HG03175 (cell line): ENCODE data around the gene ADI1.
A peak's percentile ranks its signal among the peaks of the same experiment; 100 is the strongest.
"Not testable (repeated sequence)": the region's sequence is repeated elsewhere in the genome, so short reads cannot be mapped to it uniquely, and the experiment has no call there.

Source experiments
- ATAC-seq: cut with Tn5 transposase; IDR thresholded peaks from one replicate; pipeline ENCODE4 v1.9.1; 2021; ENCODE audit warnings: mild to moderate bottlenecking, moderate library complexity; ENCODE audit not compliant: unreplicated experiment

The ADI1 gene

DNA sequence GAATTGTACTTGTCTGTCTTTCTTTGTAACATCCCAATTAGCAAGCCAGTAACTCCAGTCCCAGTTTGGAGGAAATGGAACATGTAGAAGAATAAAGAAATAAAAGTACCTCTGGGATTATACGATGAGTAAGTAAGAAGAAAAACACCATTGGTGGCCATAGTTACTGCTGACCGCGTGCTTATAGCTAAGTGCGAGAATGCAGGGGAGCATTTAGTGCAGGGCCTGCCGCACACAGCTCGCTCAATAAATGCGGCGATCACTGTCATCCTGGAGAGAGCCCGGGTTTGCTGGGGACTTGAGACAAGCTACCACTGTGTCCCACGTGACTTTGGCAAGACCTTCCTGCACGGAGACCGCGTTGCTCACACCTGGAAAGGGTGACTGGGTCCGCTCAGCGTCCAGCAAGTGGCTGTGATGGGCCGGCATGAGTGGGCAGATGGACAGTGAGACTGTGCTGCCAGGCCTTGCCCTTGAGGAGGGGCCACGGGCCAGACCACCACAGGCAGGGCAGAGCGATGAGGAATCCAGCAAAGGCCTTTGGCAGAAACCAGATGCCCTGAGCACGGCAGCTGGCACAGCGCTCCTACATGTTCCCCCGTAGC is 54.8 kb downstream of the ADI1 start:
- no peak for ATAC-seq

DNA sequence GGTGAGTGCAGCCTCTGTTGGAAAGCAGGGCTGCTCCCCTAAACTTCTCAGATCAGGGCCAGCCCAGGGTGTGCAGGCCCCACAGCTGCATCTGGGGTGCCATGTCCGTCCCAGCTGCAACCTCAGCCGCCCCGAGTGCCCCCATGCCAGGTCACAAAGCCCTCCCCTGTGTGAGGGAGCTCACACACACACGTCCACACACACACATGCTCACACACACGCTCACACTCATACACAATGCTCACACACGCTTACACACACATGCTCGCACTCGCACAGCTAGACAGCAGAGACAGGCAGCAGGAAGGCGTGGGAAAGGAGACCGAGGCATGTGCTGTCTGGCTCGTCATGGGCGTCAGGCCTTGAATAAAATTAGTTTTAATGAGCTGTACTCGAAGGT is 55.4 kb downstream of the ADI1 start:
- no peak for ATAC-seq

DNA sequence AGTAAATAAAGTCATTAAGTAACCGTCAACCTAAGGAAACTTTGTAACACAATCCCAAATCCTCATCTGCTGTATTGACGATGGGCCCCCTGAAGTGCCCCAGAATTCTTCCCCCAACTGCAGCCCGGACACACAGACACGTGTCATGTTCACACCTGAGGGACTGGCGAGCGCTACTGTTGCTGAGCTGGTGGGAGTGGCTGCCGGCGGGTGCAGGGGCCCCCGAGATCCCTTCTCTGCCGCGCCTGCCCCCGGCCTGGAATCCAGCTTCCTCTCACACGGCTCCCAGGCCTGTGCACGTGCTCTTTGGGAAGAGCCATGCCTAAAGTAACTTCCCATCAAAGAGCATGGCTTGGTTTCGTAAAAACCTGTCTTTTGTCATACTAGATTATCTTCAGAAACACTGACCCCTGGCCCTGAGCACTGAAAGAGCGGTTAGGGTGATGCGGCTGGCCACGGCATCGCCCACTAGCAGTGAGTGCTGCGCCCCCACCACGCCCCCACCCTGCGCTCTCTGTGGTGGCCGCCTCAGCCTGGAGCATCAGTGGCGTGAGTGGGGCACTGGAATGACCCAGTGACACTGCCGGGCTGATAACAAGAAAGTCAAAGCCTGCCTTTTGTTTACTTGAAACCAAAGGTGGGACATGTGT is 56.0 kb downstream of the ADI1 start:
- ATAC-seq = no peak

DNA sequence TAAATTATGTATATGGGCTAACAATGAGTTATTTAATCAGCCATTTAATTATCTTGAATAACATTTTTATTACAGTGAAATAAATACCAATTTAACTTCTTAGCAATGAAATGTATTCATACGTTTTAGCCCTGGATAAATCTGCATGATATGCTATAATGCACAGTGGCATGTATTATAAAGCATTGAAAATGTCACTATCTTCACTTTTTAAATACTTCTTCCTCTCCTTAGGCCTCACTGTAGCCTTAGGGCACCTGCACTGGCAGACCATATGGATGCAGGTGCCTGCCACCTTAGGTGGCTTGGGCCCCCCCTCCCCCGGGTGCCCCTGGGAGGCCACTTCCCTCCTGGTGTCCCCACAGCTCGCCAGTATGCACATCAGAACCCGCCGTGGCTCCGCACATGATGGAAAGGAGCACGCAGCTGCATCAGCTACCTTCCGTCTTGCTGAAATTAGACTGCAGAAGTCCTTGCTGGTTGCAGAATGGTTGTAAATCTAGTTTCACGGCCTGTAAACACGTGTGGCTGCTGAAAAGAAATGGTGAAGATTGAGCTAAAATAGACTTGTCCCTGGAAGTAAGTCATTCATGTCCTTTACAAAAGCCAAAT is 56.7 kb downstream of the ADI1 start:
- ATAC-seq = no peak

DNA sequence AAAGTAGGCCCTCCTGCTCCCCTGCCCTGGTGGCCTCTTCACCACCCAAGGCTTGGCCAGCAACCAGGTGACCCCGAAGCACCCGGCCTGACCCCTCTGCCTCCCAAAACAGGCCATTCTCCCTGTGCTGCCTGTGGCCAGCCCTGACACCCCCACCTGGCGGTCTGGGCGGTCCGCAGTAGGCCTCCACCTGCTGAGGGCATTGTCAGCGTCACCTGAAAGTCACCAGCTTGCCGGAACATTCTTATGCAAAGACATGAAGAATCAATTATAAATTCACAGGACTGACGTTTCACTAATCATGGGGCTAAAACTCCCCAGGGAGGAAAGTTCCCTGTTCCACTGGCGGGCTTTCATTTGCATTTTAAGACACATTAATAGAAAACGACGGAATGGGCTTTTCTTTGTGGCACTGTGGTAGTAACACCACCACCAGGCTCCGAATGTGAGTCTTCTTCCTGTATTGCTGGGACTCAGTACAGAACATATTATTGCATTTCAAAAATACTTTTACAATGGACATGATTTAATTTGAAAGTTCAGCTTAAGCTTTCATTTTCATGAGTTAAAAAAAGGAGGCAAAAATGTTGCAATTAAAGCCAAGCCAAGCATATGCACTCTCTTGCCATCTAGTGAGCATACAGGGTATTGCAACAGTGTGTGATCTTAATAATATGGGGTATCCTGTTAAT is 57.4 kb downstream of the ADI1 start:
- ATAC-seq = peak; percentile 73

DNA sequence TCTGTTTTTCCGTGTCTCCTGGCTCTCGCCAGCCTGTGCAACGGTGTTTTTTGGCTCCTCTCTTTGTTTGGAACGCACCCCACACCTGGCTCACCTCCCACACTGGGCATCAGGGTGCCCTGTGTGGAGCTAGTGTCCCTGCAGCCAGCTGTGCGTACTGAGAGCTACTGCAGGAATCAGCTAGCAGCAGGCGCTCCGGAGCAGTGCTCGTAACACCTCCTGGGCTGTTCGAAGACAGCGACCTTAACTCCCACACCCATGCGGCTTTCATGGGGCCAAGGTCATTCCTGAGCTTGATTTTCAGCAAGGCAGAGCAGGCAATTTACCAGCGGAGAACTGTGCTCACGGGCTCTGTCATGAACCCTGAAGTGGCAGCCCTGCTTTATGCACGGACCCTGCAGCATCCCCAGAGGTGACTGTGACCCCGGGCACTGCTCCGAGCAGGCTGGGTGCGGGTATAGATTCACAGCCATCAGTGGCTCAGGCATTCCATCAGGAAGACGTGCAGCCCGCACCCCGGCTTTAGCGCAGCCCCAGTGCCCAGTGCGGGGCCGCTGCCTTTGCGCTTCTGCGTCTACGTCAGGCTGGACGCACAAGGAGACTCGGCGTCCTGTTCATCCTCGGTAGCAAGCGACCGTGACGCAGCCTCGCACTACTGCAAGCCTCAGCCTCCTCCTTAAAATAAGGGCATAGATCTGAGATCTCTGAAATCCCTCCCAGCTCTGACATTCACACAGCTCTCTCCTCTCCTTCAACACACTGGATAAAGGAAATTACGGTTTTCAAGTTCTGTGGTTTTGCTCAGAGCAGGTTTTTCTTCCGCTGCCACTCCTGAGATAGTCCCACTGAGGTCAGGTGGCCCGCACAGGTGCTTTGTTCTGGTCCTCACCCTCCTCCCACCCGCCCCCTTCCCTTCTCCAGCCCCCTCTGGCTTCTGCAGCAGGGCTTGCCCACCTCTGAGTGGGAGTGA is 58.2 kb downstream of the ADI1 start:
- ATAC-seq = no peak

DNA sequence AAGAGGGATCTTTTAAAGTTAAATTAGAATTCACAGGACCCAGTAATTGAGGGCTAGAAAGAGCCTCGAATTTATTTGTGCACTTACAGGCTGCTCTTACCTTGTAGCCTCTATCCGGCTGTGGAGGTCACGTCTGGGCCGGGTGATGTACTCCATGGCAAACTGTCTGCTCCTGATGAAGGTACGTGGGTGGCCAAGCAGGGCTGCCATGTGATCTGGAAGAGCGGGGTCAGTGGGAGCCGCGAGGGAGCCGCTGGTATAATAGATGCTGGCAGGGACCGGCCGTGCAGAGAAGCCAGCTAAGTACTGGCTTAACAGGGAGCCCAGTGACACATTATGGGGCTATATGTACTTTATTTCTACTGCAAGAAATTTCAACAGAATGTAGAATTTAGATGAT is 59.2 kb downstream of the ADI1 start:
- ATAC-seq = no peak

DNA sequence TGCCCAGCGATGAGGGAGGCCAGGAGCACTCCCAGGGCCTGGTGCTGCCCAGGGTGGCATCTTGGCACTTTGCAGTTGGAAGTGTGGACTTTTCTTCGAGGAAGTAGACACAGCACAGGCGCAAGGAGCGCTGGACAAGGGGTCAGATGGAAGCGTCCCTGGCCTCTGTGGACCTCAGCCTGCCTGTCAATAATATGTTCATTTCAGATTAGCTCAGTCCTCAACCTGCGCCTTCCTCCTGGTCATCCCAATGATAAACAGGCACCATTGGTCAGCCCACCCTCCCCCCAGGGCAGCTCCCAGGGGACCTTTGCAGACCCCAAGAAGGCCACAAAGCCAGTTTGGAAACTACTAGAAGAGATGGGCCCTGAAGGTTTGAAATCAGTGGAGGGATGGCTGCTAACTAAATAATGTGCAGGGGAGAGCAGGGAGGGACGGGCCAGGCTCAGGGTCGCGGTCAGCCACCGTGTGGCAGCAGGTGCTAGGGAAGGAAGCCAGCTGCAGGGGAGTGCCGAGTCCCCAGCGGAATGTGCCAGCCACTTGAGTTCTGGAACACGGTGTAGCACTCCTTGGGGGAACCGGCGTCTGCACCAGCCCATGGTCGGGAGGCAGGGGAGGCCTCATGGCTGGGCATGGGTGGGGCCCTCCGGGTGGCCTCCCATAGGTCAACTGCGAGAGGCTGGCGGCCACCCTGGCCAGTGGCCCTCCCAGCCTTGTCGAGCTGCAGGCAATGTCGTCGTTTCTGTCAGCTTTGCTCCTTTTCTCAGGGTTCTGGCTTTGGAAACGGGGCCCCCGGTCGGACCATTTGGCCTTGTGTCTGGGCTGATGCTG is 59.9 kb downstream of the ADI1 start:
- ATAC-seq = no peak

DNA sequence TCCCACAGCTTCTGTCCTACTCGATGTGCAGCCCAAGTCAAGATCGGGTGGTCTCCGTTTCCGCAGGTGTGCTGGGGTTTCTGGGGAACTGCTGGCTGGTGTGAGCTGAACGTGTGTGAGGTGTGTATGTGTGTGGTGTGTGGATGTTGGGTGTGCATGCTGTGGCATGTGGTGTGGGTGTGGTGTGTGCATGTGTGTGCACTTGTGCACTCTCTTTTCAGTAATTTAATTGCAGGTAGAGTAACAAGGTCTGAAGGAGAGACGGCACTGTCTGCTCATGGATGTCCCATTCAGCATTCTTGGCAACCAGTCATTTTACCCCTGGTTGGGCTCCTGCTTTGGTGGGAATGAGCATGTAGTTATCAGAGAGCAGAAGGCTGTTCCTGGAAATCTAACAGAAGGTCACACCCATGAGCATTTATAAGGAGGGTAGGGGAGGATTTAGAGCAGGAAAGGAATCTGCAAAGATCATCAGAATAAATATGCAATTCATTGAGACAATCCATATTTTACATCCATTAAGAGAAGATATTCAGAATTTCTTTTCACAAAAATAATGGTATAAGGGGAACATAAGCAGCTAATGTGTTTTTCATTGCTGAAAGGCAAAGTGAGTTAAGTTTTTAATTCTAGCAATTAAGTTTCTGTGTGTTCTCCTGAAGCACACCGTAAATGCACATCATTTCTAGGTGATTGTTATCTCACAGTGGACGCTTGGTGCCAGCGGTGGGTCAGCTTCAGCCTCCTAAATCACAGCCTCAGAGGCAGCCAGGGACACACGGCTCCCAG is 60.7 kb downstream of the ADI1 start:
- no peak for ATAC-seq

DNA sequence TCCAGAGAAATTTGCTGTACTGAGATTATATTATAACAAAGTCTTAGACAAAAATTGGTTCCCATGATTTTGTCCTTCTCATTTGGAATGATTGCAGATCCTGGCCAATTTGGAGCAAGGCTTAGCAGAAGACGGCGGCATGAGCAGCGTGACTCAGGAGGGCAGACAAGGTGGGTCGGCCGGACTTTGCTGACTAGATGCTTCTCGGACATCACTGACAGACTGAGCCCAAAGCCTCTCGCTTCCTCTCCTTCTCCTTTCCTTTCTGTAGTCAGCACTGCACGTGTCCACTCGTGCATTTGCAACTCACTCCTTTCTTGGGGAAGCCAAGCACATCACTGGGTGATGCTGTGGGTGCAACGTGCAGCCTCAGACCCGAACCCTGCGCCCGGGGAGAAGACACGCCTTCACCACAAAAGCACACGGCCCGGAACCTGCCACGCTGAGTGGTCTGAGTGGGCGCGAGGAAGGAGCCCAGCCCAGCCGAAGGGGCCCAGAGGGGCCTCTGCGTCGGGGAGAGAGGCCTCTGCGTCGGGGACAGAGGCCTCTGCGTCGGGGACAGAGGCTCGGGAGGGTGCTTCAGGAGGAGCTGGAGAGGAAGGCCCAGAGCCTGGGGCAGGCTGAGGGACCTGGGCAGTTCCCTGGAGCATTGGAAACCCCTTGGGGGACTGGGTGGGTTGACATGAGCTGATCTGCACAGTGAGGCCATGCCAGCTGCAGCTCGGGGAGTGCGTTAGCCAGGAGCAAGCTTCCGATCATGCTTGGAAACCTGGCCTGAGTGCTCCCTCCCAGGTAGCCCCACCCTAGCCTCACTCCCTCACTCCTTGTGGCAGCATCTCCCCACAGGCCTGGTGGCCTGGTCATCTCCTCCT is 61.6 kb downstream of the ADI1 start:
- ATAC-seq = no peak

DNA sequence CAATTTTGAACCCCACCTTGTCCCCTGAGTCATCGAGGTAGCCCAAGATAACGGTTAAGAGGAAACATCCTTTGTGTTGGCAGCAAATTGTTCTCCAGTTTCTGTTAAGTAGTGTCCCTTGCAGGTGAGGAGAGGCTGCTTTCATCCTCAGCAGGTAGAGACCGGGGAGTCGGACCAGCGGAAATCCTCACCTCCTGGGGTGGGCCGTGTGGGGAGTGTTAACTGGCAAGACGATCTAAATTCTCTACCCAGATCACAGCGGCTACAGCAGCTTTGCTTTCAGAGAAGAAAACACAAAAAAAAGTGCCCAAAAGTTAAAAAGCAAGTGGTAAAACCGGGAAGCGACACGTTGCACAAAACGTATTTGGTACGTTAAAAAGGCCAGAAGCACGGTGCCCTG is 63.2 kb downstream of the ADI1 start:
- no peak for ATAC-seq

DNA sequence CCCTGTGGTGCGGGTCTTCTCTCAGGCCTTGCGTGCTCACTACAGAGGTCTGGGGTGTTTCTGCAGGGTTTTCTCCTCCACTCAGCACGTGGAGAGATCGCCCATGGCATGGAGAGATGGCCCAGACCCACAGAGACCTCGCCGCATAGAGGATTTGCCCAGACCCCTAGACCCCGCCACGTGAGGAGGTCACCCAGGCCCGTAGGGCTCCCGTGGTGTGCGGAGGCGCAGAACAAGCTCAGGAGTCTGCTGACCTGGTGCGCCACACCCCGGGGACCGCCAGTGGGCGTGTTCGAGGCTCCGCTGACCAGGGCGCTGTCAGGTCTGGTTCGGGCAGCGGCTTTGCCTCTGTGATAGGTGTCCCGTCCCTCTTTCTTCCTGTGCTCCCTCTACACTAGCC is 64.5 kb downstream of the ADI1 start:
- ATAC-seq = no peak

DNA sequence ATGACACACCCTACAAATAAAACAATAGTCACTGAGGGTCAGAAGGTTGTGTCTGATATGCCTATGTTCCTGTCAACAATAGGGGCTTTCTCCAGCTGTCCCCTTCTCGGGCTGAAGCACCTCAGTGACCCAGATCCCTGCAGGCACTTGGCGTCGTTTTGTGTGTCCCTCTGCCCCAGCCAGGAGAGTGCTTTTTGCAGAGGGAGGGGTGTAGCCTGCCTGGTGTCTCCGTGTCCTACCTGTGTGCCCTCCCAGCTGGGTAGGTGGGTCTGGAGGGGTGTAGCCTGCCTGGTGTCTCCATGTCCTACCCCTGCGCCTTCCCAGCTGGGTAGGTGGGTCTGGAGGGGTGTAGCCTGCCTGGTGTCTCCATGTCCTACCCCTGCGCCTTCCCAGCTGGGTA is 65.3 kb downstream of the ADI1 start:
- ATAC-seq = not testable (repeated sequence)

DNA sequence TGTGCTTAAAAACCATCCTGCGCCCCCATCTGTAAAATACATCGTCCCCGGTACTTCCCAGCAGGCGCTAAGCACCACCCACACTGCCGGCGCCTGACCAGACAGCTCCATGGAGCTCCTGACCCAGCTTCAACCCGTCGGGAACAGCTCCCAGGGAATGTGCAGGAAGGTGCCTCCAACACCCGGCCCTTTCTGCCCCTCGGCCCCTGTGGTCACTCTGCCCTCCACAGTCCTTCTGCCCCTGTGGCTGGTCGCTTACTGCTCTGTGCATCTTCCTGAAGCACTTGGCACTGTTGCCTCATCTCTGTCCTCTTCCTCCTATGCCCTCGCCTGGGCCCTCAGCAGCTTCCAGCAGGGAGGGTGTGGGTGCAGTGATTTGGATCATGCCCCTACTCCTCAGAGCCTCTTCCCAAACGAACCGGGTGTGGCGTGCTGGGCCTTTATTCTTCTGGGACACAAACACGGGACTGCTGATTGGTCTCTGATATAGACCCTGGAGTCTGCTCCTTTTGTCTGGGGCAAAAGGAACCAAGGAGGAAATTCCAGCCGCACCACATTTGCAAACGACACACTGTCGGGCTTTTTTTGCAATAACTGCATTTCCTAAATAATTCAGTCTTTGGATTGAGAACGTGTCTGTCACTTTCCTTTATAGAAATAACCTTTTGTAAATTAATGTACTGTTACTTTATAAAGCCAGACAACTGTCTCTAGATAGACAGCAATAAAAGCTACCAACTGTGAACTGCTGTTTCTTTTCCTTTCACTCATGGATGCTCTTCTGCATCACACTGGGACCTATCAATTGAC is 65.9 kb downstream of the ADI1 start:
- ATAC-seq = no peak

DNA sequence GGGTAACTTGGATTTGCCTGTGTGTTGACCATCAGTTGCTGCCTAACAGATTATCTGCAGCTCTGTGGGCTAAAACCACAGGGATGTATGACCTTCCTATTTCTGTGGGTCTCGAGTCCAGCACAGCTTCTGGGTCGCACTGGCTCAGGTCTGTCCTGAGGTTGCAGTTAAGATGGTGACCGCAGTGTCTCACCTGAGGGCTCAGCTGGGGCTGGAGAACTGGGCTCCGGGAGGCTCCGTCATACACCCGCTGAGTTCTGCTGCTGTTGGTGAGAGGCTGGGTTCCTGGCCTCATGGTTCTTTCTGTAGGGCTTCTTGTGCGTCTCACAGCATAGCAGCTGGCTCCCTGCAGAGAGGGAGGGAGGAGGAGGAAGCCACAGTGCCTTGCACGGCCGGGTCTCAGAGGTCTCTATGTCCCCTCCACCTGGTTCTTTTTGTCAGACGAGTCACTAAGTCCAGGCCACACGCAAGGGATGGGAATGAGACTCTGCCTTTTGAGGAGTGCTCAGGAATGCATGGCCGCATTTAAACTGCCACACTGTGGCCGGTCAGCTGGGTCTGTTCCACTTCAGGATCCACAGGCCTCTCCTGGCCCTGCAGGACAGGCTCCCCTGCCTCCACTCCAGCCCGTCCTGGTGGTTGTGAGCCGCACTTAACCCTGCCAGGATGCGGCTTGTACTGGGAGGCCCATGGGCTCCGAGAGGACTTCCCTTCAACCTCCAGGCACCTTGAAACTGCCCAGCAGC is 67.2 kb downstream of the ADI1 start:
- ATAC-seq = no peak

DNA sequence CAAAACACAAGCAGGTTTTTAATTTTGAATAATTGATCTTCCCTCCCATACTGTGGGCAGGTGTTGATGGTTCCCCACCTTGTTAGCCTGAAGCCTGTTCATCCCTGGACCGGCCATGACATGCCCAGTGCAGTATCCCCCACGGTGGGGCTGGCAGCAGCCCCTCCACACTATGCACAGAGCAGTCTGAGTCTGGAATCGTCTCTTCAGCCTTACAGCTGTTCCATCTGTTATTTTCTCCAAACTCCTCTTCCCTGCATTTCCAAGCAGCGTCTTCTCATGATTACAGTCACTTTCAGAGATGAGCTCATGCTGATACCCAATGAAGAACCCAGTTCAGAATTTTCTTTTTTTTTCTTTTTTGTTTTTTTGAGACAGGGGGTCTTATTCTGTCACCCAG is 68.2 kb downstream of the ADI1 start:
- ATAC-seq = no peak
